ENCODE results near the gene PLCH1. TPM values are rescaled to one million over a fixed set of nuclear protein-coding genes. Genes with fewer than 3 reads are reported as not detected.

The PLCH1 gene
- polyA plus RNA-seq, 2 donors = 0.07 to 0.10 TPM

GRCh38 chr3:155385896-155386625, 358.8 kb downstream of the PLCH1 start:
- H3K4me1 ChIP-seq (ENCODE audit: control insufficient read depth in 2 of 2, insufficient read depth in 2 of 2, low read length in 1 of 2) = no peaks in the 10 kb centered on the region
- no peaks in the 10 kb centered on the region for H3K36me3 ChIP-seq (ENCODE audit: control insufficient read depth in 2 of 2, insufficient read depth in 2 of 2, low read length in 1 of 2)
- H3K4me3 ChIP-seq (ENCODE audit: low read depth in 1 of 2, low read length in 2 of 2) = no peak overlapping the region
- no peak overlapping the region for H3K27ac ChIP-seq (ENCODE audit: low read depth in 2 of 2, low read length in 1 of 2)
- peaks cover 0 to 4% of the 10 kb centered on the region in 2 donors for H3K27me3 ChIP-seq (ENCODE audit: control insufficient read depth in 1 of 2, insufficient read depth in 2 of 2, low read length in 2 of 2)
- no peaks in the 10 kb centered on the region for H3K9me3 ChIP-seq (ENCODE audit: control insufficient read depth in 2 of 2, insufficient read depth in 1 of 2, low read depth in 1 of 2, low read length in 1 of 2)
- 71 to 77% methylated on average over 4 of the region's 4 CpGs for WGBS, 2 donors

GRCh38 chr3:155382396-155383042, 362.4 kb downstream of the PLCH1 start:
- H3K27me3 ChIP-seq (ENCODE audit: control insufficient read depth in 1 of 2, insufficient read depth in 2 of 2, low read length in 2 of 2) = peaks cover 0 to 4% of the 10 kb centered on the region in 2 donors
- H3K36me3 ChIP-seq (ENCODE audit: control insufficient read depth in 2 of 2, insufficient read depth in 2 of 2, low read length in 1 of 2) = no peaks in the 10 kb centered on the region
- H3K27ac ChIP-seq (ENCODE audit: low read depth in 2 of 2, low read length in 1 of 2) = no peak overlapping the region
- no peak overlapping the region for H3K4me3 ChIP-seq (ENCODE audit: low read depth in 1 of 2, low read length in 2 of 2)
- H3K4me1 ChIP-seq (ENCODE audit: control insufficient read depth in 2 of 2, insufficient read depth in 2 of 2, low read length in 1 of 2) = no peaks in the 10 kb centered on the region
- no peaks in the 10 kb centered on the region for H3K9me3 ChIP-seq (ENCODE audit: control insufficient read depth in 2 of 2, insufficient read depth in 1 of 2, low read depth in 1 of 2, low read length in 1 of 2)
- WGBS, 2 donors = 39 to 43% methylated on average over 6 of the region's 6 CpGs

GRCh38 chr3:155377847-155378246, 367.0 kb downstream of the PLCH1 start:
- no peak overlapping the region for H3K4me3 ChIP-seq (ENCODE audit: low read depth in 1 of 2, low read length in 2 of 2)
- no peaks in the 10 kb centered on the region for H3K4me1 ChIP-seq (ENCODE audit: control insufficient read depth in 2 of 2, insufficient read depth in 2 of 2, low read length in 1 of 2)
- no peaks in the 10 kb centered on the region for H3K27me3 ChIP-seq (ENCODE audit: control insufficient read depth in 1 of 2, insufficient read depth in 2 of 2, low read length in 2 of 2)
- no peak overlapping the region for H3K27ac ChIP-seq (ENCODE audit: low read depth in 2 of 2, low read length in 1 of 2)
- H3K9me3 ChIP-seq (ENCODE audit: control insufficient read depth in 2 of 2, insufficient read depth in 1 of 2, low read depth in 1 of 2, low read length in 1 of 2) = no peaks in the 10 kb centered on the region
- WGBS, 2 donors = 74 to 84% methylated on average over 1 of the region's 1 CpG
- H3K36me3 ChIP-seq (ENCODE audit: control insufficient read depth in 2 of 2, insufficient read depth in 2 of 2, low read length in 1 of 2) = no peaks in the 10 kb centered on the region

GRCh38 chr3:155377071-155377470, 367.8 kb downstream of the PLCH1 start:
- H3K4me3 ChIP-seq (ENCODE audit: low read depth in 1 of 2, low read length in 2 of 2) = no peak overlapping the region
- WGBS, 2 donors = 78 to 90% methylated on average over 2 of the region's 2 CpGs
- H3K4me1 ChIP-seq (ENCODE audit: control insufficient read depth in 2 of 2, insufficient read depth in 2 of 2, low read length in 1 of 2) = no peaks in the 10 kb centered on the region
- no peaks in the 10 kb centered on the region for H3K9me3 ChIP-seq (ENCODE audit: control insufficient read depth in 2 of 2, insufficient read depth in 1 of 2, low read depth in 1 of 2, low read length in 1 of 2)
- H3K27ac ChIP-seq (ENCODE audit: low read depth in 2 of 2, low read length in 1 of 2) = no peak overlapping the region
- H3K27me3 ChIP-seq (ENCODE audit: control insufficient read depth in 1 of 2, insufficient read depth in 2 of 2, low read length in 2 of 2) = no peaks in the 10 kb centered on the region
- no peaks in the 10 kb centered on the region for H3K36me3 ChIP-seq (ENCODE audit: control insufficient read depth in 2 of 2, insufficient read depth in 2 of 2, low read length in 1 of 2)

GRCh38 chr3:155372281-155372680, 372.6 kb downstream of the PLCH1 start:
- no peak overlapping the region for H3K27ac ChIP-seq (ENCODE audit: low read depth in 2 of 2, low read length in 1 of 2)
- no peak overlapping the region for H3K4me3 ChIP-seq (ENCODE audit: low read depth in 1 of 2, low read length in 2 of 2)
- H3K27me3 ChIP-seq (ENCODE audit: control insufficient read depth in 1 of 2, insufficient read depth in 2 of 2, low read length in 2 of 2) = no peaks in the 10 kb centered on the region
- 81 to 86% methylated on average over 1 of the region's 1 CpG for WGBS, 2 donors
- H3K36me3 ChIP-seq (ENCODE audit: control insufficient read depth in 2 of 2, insufficient read depth in 2 of 2, low read length in 1 of 2) = no peaks in the 10 kb centered on the region
- H3K4me1 ChIP-seq (ENCODE audit: control insufficient read depth in 2 of 2, insufficient read depth in 2 of 2, low read length in 1 of 2) = no peaks in the 10 kb centered on the region
- no peaks in the 10 kb centered on the region for H3K9me3 ChIP-seq (ENCODE audit: control insufficient read depth in 2 of 2, insufficient read depth in 1 of 2, low read depth in 1 of 2, low read length in 1 of 2)

- H3K27ac ChIP-seq (ENCODE audit: low read depth in 2 of 2, low read length in 1 of 2) = no peak overlapping the region
- H3K4me1 ChIP-seq (ENCODE audit: control insufficient read depth in 2 of 2, insufficient read depth in 2 of 2, low read length in 1 of 2) = no peaks in the 10 kb centered on the region
- H3K36me3 ChIP-seq (ENCODE audit: control insufficient read depth in 2 of 2, insufficient read depth in 2 of 2, low read length in 1 of 2) = no peaks in the 10 kb centered on the region
- no peaks in the 10 kb centered on the region for H3K27me3 ChIP-seq (ENCODE audit: control insufficient read depth in 1 of 2, insufficient read depth in 2 of 2, low read length in 2 of 2)
- H3K9me3 ChIP-seq (ENCODE audit: control insufficient read depth in 2 of 2, insufficient read depth in 1 of 2, low read depth in 1 of 2, low read length in 1 of 2) = no peaks in the 10 kb centered on the region
- no peak overlapping the region for H3K4me3 ChIP-seq (ENCODE audit: low read depth in 1 of 2, low read length in 2 of 2)
- 85 to 90% methylated on average over 4 of the region's 4 CpGs for WGBS, 2 donors
These were observed 373.9 kb downstream of the PLCH1 start for GRCh38 chr3:155370764-155371503.

GRCh38 chr3:155370198-155370597, 374.7 kb downstream of the PLCH1 start:
- Histone ChIP-seq H3K4me1 (ENCODE audit: control insufficient read depth in 2 of 2, insufficient read depth in 2 of 2, low read length in 1 of 2) (no peaks in the 10 kb centered on the region), H3K36me3 (ENCODE audit: control insufficient read depth in 2 of 2, insufficient read depth in 2 of 2, low read length in 1 of 2) (no peaks in the 10 kb centered on the region), H3K27ac (ENCODE audit: low read depth in 2 of 2, low read length in 1 of 2) (no peak overlapping the region), H3K4me3 (ENCODE audit: low read depth in 1 of 2, low read length in 2 of 2) (no peak overlapping the region), H3K9me3 (ENCODE audit: control insufficient read depth in 2 of 2, insufficient read depth in 1 of 2, low read depth in 1 of 2, low read length in 1 of 2) (peaks cover 0 to 2% of the 10 kb centered on the region in 2 donors), H3K27me3 (ENCODE audit: control insufficient read depth in 1 of 2, insufficient read depth in 2 of 2, low read length in 2 of 2) (no peaks in the 10 kb centered on the region)

GRCh38 chr3:155369735-155370134, 375.1 kb downstream of the PLCH1 start:
- 71 to 75% methylated on average over 3 of the region's 3 CpGs for WGBS, 2 donors
- no peak overlapping the region for H3K27ac ChIP-seq (ENCODE audit: low read depth in 2 of 2, low read length in 1 of 2)
- no peaks in the 10 kb centered on the region for H3K4me1 ChIP-seq (ENCODE audit: control insufficient read depth in 2 of 2, insufficient read depth in 2 of 2, low read length in 1 of 2)
- H3K36me3 ChIP-seq (ENCODE audit: control insufficient read depth in 2 of 2, insufficient read depth in 2 of 2, low read length in 1 of 2) = no peaks in the 10 kb centered on the region
- peaks cover 0 to 2% of the 10 kb centered on the region in 2 donors for H3K9me3 ChIP-seq (ENCODE audit: control insufficient read depth in 2 of 2, insufficient read depth in 1 of 2, low read depth in 1 of 2, low read length in 1 of 2)
- no peaks in the 10 kb centered on the region for H3K27me3 ChIP-seq (ENCODE audit: control insufficient read depth in 1 of 2, insufficient read depth in 2 of 2, low read length in 2 of 2)
- H3K4me3 ChIP-seq (ENCODE audit: low read depth in 1 of 2, low read length in 2 of 2) = no peak overlapping the region

GRCh38 chr3:155369244-155369643, 375.6 kb downstream of the PLCH1 start:
- WGBS, 2 donors = 91 to 96% methylated on average over 5 of the region's 5 CpGs
- Histone ChIP-seq H3K36me3 (ENCODE audit: control insufficient read depth in 2 of 2, insufficient read depth in 2 of 2, low read length in 1 of 2) (no peaks in the 10 kb centered on the region), H3K4me3 (ENCODE audit: low read depth in 1 of 2, low read length in 2 of 2) (no peak overlapping the region), H3K27me3 (ENCODE audit: control insufficient read depth in 1 of 2, insufficient read depth in 2 of 2, low read length in 2 of 2) (no peaks in the 10 kb centered on the region), H3K27ac (ENCODE audit: low read depth in 2 of 2, low read length in 1 of 2) (no peak overlapping the region), H3K4me1 (ENCODE audit: control insufficient read depth in 2 of 2, insufficient read depth in 2 of 2, low read length in 1 of 2) (no peaks in the 10 kb centered on the region), H3K9me3 (ENCODE audit: control insufficient read depth in 2 of 2, insufficient read depth in 1 of 2, low read depth in 1 of 2, low read length in 1 of 2) (peaks cover 0 to 2% of the 10 kb centered on the region in 2 donors)
